Right lobe of liver (tissue), 4 donors: ENCODE data around the gene SLC26A11.

Experiments used
- POLR2A ChIP-seq: fragments of 450-650 bp; IDR thresholded peaks from one replicate; pipeline ENCODE4 v1.6.1; 2017; ENCODE audit warnings: antibody characterized with exemption, mild to moderate bottlenecking
- TF ChIP-seq, protein P1 (sequence below), 4 donors: fragments of 200-600 bp in 3 of 4; fragments of 450-650 bp in 1 of 4; IDR thresholded peaks; one replicate each; pipeline versions ENCODE4 v1.5.1 to v1.8.0; 2016 to 2022; ENCODE audit warnings: antibody characterized with exemption in 4 of 4, mild to moderate bottlenecking in 2 of 4
- donor health status: DM: no; HTN: no; CAD: no.
- donor health status: DM: no; HTN: no; CAD: no.
- donor health status: DM: no; HTN: yes; CAD: no.

DNA sequence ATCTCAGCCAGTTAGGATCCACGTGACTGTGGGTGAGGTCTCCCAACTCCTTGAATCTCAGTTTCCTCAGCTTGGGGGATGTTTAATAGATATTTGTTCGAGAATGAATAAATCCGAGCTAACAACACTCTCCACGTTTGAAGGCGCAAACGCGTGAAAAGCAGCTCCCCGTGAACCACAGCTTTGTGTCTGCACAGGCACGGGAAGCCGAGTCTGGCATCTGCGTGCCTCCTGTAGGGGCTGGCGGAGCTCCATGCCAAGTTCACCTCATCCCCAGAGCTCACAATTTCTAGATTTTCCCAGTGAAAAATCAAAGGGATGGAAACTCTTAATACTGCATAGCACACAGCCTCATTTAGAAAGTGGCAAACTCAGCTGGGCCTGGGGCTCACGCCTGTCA lies 14.4 kb upstream of the SLC26A11 start:
- TF ChIP-seq, protein P1, sequence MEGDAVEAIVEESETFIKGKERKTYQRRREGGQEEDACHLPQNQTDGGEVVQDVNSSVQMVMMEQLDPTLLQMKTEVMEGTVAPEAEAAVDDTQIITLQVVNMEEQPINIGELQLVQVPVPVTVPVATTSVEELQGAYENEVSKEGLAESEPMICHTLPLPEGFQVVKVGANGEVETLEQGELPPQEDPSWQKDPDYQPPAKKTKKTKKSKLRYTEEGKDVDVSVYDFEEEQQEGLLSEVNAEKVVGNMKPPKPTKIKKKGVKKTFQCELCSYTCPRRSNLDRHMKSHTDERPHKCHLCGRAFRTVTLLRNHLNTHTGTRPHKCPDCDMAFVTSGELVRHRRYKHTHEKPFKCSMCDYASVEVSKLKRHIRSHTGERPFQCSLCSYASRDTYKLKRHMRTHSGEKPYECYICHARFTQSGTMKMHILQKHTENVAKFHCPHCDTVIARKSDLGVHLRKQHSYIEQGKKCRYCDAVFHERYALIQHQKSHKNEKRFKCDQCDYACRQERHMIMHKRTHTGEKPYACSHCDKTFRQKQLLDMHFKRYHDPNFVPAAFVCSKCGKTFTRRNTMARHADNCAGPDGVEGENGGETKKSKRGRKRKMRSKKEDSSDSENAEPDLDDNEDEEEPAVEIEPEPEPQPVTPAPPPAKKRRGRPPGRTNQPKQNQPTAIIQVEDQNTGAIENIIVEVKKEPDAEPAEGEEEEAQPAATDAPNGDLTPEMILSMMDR (IDR thresholded peaks at IDR 0.05) = no peak
- no peak for TF ChIP-seq POLR2A
